ENCODE data around the gene RAI14.

DNA sequence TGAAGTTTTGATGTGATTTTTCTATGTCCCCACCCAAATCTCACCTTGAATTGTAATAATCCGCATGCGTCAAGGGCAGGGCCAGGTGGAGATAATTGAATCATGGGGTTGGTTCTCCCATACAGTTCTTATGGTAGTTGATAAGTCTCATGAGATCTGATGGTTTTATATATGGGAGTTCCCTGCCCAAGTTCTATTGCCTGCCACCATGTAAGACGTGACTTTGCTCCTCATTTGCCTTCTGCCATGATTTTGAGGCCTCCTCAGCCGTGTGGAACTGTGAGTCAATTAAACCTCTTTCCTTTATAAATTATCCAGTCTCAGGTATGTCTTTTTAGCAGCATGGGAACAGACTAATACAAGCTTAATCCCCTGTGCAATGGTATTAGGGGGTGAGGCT is 25.5 kb upstream of the RAI14 start:
- TF ChIP-seq TAF1 (IDR thresholded peaks at IDR 0.05; ENCODE audit: low read depth, low read length) (no peak), POLR2AphosphoS5 (IDR thresholded peaks at IDR 0.05; ENCODE audit: low read depth, low read length) (no peak)

Data from GM12891 (cell line).